Measurements from ENCODE around the gene AAK1. TPM values are rescaled to one million over a fixed set of nuclear protein-coding genes. Genes with fewer than 3 reads are reported as not detected.
A peak's percentile ranks its signal among the peaks of the same experiment; 100 is the strongest.

The AAK1 gene
- total RNA-seq, 1 donor from 2014 or later = 43.4 TPM

DNA sequence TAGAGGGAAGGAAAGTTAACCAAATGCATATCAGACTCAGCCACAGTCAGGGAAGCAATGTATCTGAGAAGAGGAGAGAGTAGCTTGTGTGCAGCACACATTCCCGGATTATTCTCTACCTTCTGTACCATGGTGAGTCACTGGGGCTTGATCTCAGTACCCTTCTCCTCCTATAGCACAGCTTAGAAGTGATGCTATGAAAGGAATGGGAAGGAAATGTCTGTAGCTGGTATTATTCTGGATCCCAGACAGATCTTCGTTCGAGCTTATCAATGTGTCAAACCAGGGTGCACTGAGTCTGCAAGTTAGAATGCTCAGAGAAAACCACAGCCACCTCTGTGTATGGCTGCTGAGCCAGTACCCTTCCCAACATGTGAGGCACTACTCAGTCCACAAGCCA, 118.3 kb downstream of the AAK1 start:
- Mint-ChIP-seq H3K36me3 (ENCODE audit: insufficient read depth) (peaks cover 18% of the 10 kb centered on the region), H3K9me3 (ENCODE audit: low read depth) (no peaks in the 10 kb centered on the region), H3K27ac (no peak overlapping the region), H3K4me1 (ENCODE audit: low read depth) (no peaks in the 10 kb centered on the region), H3K4me3 (ENCODE audit: low read depth) (no peak overlapping the region), H3K27me3 (no peaks in the 10 kb centered on the region)
- TF ChIP-seq, protein P1, sequence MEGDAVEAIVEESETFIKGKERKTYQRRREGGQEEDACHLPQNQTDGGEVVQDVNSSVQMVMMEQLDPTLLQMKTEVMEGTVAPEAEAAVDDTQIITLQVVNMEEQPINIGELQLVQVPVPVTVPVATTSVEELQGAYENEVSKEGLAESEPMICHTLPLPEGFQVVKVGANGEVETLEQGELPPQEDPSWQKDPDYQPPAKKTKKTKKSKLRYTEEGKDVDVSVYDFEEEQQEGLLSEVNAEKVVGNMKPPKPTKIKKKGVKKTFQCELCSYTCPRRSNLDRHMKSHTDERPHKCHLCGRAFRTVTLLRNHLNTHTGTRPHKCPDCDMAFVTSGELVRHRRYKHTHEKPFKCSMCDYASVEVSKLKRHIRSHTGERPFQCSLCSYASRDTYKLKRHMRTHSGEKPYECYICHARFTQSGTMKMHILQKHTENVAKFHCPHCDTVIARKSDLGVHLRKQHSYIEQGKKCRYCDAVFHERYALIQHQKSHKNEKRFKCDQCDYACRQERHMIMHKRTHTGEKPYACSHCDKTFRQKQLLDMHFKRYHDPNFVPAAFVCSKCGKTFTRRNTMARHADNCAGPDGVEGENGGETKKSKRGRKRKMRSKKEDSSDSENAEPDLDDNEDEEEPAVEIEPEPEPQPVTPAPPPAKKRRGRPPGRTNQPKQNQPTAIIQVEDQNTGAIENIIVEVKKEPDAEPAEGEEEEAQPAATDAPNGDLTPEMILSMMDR (IDR thresholded peaks at IDR 0.05; ENCODE audit: unreplicated experiment) = no peak
- no peak for DNase-seq (ENCODE audit: low spot score, unreplicated experiment)

GRCh38 chr2:69524799-69525198, 118.7 kb downstream of the AAK1 start:
- Mint-ChIP-seq H3K9me3 (ENCODE audit: low read depth) (no peaks in the 10 kb centered on the region), H3K4me1 (ENCODE audit: low read depth) (no peaks in the 10 kb centered on the region), H3K27ac (no peak overlapping the region)

DNA sequence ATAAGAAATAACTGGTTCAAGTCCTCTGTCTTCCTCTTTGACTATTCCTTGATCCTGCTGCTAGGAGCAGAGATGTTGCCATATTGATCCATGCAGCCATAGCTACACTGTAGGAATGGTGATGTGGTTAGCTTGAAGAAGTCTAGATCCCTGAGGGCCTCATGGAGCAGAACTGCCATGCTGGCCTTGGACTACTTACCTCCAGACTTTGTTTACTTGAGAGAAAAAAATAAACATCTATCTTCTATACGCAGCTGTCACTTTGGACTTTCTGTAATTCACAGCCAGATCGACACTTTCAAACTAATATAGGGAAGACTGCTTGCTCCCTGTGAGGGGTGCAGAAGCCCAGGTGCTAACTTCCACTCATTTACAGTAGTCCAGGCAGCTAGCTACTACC, 121.8 kb downstream of the AAK1 start:
- peaks cover 25% of the 10 kb centered on the region for H3K36me3 Mint-ChIP-seq (ENCODE audit: insufficient read depth)
- no peak overlapping the region for H3K27ac Mint-ChIP-seq
- no peaks in the 10 kb centered on the region for H3K4me1 Mint-ChIP-seq (ENCODE audit: low read depth)
- H3K4me3 Mint-ChIP-seq (ENCODE audit: low read depth) = no peak overlapping the region
- H3K9me3 Mint-ChIP-seq (ENCODE audit: low read depth) = no peaks in the 10 kb centered on the region
- no peaks in the 10 kb centered on the region for H3K27me3 Mint-ChIP-seq
- DNase-seq (ENCODE audit: low spot score, unreplicated experiment) = no peak
- TF ChIP-seq, protein P1 (IDR thresholded peaks at IDR 0.05; ENCODE audit: unreplicated experiment) = no peak

More at GRCh38 chr2:69524799-69525198, 118.7 kb downstream of the AAK1 start:
- DNase-seq (ENCODE audit: low spot score, unreplicated experiment) = no peak
- H3K36me3 Mint-ChIP-seq (ENCODE audit: insufficient read depth) = peaks cover 18% of the 10 kb centered on the region
- TF ChIP-seq, protein P1 (IDR thresholded peaks at IDR 0.05; ENCODE audit: unreplicated experiment) = no peak
- no peaks in the 10 kb centered on the region for H3K27me3 Mint-ChIP-seq
- H3K4me3 Mint-ChIP-seq (ENCODE audit: low read depth) = no peak overlapping the region

GRCh38 chr2:69518841-69519240, 124.7 kb downstream of the AAK1 start:
- Mint-ChIP-seq H3K4me1 (ENCODE audit: low read depth) (no peaks in the 10 kb centered on the region), H3K27ac (peak overlapping the region; percentile 85), H3K9me3 (ENCODE audit: low read depth) (no peaks in the 10 kb centered on the region), H3K4me3 (ENCODE audit: low read depth) (no peak overlapping the region), H3K27me3 (no peaks in the 10 kb centered on the region), H3K36me3 (ENCODE audit: insufficient read depth) (peaks cover 28% of the 10 kb centered on the region)
- TF ChIP-seq, protein P1 (IDR thresholded peaks at IDR 0.05; ENCODE audit: unreplicated experiment) = no peak
- DNase-seq (ENCODE audit: low spot score, unreplicated experiment) = no peak

DNA sequence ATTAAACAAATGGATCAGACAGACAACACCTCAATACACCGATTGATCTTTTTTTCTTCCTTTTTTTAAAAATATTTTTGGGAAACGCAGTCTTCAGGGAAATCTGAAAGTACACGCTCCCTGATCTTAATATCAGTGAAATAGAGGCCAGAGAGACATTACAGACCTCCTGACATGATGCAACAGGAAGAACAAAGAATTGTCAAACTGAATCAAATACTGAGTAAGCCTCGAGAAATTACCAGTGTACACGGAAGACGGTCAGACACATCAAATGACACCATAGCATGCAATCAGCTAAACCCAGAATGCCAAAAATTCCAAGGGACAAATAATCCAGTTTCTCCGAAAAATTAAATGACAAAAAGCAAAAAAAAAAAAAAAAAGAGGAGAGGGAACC, 126.1 kb downstream of the AAK1 start:
- Mint-ChIP-seq H3K27ac (no peak overlapping the region), H3K36me3 (ENCODE audit: insufficient read depth) (peaks cover 31% of the 10 kb centered on the region), H3K27me3 (no peaks in the 10 kb centered on the region), H3K4me3 (ENCODE audit: low read depth) (no peak overlapping the region), H3K4me1 (ENCODE audit: low read depth) (no peaks in the 10 kb centered on the region), H3K9me3 (ENCODE audit: low read depth) (no peaks in the 10 kb centered on the region)
- DNase-seq (ENCODE audit: low spot score, unreplicated experiment) = no peak
- TF ChIP-seq, protein P1 (IDR thresholded peaks at IDR 0.05; ENCODE audit: unreplicated experiment) = no peak
